Chondrocyte (in vitro differentiated cells): ENCODE measurements around the gene MITD1. TPM values are rescaled to one million over a fixed set of nuclear protein-coding genes. Genes with fewer than 3 reads are reported as not detected.
"Not testable (repeated sequence)": the region's sequence is repeated elsewhere in the genome, so short reads cannot be mapped to it uniquely, and the experiment has no call there.

Source experiments
- DNase-seq: peaks from one replicate; pipeline ENCODE4 v3.0.0; 2021; ENCODE audit warnings: mixed read lengths, low spot score
- H3K27ac Mint-ChIP-seq: one replicate; pipeline ENCODE4 v1.8.0; 2021; ENCODE audit warnings: mild to moderate bottlenecking, moderate library complexity, mixed read lengths; ENCODE audit not compliant: unreplicated experiment
- H3K27me3 Mint-ChIP-seq: 2 replicates; pipeline ENCODE4 v1.8.0; 2021; ENCODE audit warnings: low read depth, mixed read lengths
- H3K36me3 Mint-ChIP-seq: 2 replicates; pipeline ENCODE4 v1.8.0; 2021; ENCODE audit warnings: low read depth, mixed read lengths
- H3K4me1 Mint-ChIP-seq: 2 replicates; pipeline ENCODE4 v1.8.0; 2021; ENCODE audit warnings: low read depth, mild to moderate bottlenecking, mixed read lengths
- H3K4me3 Mint-ChIP-seq: one replicate; pipeline ENCODE4 v1.8.0; 2021; ENCODE audit warnings: mild to moderate bottlenecking, moderate library complexity, mixed read lengths; ENCODE audit not compliant: unreplicated experiment
- H3K9me3 Mint-ChIP-seq: 2 replicates; pipeline ENCODE4 v1.8.0; 2021; ENCODE audit warnings: low read depth, mixed read lengths
- total RNA-seq: library from RNA; stranded (reverse); gene quantifications from 3 replicates; pipeline ENCODE4 v1.2.1, GENCODE V29; 2021
- TF ChIP-seq, protein P1 (sequence below): fragments of 200-600 bp; sonication (generic); IDR thresholded peaks from 2 replicates; pipeline ENCODE4 v1.5.0; 2021; ENCODE audit warnings: antibody characterized with exemption, mild to moderate bottlenecking, moderate library complexity

The MITD1 gene
- total RNA-seq, 1 donor from 2014 or later = 19.6 TPM

DNA sequence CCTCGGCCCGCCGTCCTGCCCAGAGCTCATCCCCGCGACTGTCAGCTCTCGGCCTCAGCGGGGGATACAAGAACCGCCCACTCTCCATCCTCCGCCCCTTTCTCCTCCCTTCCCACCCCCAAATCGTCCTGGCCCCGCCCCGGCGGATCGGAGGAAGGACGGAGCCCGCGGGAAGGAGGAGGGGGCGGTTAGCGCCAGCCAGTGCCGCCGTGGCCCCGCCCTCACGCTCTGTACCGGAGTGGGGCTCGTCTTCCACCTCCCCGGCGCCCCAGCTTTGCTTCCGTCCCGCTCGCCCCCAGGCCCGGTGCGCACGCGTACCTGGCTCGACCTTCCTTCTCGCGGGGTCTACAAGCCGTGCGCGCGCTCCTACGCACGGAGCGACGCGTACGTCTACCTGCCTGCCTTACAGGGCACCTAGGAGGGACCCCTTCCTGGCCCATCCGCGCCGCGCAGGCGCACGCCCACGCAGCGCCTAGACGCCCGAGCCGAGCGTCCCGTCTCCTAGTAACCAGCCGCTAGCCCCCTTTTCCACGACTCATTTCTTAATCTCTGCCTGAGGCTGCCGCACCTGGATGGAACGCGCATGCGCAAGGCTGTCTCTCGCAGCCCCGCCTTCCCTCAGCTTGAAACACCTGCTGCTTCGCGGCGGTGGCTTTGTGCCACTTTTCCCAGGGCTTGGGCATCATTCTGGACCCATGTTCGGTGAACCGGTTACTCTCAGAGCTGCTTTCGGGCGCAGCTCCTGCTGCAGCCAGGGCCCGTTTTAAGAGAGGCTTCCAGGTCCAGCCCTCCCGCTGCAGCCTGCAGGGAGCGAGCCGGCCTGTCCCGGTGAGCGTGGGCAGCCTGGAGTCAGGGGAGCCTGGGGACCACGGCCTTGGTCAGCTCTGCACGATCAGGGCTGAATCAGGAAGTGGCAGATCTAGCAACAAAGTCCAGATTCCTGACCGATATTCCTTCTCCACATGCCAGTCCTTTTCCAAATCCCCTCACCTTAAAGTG lies 39.4 kb downstream of the MITD1 start, which contains the start of gene C2orf15:
C2orf15 (plus strand) TSS at position 598 of the 999 bp plus-strand sequence. CDS start 8,852 bp downstream, outside the sequence.
- peak within 1 kb of the TSS; percentile 75 for H3K27ac Mint-ChIP-seq
- peaks cover 2% of the 10 kb centered on the region for H3K27me3 Mint-ChIP-seq
- H3K4me1 Mint-ChIP-seq = peaks cover 11% of the 10 kb centered on the region
- H3K36me3 Mint-ChIP-seq = no peaks in the 10 kb centered on the region
- peak within 1 kb of the TSS; percentile 95 for H3K4me3 Mint-ChIP-seq
- H3K9me3 Mint-ChIP-seq = no peaks in the 10 kb centered on the region
- DNase-seq = peak; percentile 95
- TF ChIP-seq, protein P1, sequence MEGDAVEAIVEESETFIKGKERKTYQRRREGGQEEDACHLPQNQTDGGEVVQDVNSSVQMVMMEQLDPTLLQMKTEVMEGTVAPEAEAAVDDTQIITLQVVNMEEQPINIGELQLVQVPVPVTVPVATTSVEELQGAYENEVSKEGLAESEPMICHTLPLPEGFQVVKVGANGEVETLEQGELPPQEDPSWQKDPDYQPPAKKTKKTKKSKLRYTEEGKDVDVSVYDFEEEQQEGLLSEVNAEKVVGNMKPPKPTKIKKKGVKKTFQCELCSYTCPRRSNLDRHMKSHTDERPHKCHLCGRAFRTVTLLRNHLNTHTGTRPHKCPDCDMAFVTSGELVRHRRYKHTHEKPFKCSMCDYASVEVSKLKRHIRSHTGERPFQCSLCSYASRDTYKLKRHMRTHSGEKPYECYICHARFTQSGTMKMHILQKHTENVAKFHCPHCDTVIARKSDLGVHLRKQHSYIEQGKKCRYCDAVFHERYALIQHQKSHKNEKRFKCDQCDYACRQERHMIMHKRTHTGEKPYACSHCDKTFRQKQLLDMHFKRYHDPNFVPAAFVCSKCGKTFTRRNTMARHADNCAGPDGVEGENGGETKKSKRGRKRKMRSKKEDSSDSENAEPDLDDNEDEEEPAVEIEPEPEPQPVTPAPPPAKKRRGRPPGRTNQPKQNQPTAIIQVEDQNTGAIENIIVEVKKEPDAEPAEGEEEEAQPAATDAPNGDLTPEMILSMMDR = no peak

DNA sequence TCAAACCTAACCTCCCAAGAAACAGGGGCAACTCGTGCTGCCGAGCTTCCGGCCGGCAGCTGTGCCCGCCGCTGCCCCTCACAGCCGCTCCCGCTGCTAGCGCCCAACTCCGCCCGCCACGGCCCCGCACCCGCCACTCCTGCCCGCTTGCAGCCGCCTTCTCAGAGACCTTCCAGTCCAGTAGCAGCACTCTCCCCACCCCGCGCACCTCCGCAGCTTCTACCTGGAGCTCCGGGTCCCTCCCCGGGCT lies 40.1 kb downstream of the MITD1 start:
- H3K36me3 Mint-ChIP-seq = no peaks in the 10 kb centered on the region
- H3K27me3 Mint-ChIP-seq = peaks cover 2% of the 10 kb centered on the region
- no peak for DNase-seq
- peak overlapping the region; percentile 75 for H3K27ac Mint-ChIP-seq
- H3K9me3 Mint-ChIP-seq = no peaks in the 10 kb centered on the region
- H3K4me3 Mint-ChIP-seq = peak overlapping the region; percentile 95
- TF ChIP-seq, protein P1 = no peak
- H3K4me1 Mint-ChIP-seq = peaks cover 11% of the 10 kb centered on the region

DNA sequence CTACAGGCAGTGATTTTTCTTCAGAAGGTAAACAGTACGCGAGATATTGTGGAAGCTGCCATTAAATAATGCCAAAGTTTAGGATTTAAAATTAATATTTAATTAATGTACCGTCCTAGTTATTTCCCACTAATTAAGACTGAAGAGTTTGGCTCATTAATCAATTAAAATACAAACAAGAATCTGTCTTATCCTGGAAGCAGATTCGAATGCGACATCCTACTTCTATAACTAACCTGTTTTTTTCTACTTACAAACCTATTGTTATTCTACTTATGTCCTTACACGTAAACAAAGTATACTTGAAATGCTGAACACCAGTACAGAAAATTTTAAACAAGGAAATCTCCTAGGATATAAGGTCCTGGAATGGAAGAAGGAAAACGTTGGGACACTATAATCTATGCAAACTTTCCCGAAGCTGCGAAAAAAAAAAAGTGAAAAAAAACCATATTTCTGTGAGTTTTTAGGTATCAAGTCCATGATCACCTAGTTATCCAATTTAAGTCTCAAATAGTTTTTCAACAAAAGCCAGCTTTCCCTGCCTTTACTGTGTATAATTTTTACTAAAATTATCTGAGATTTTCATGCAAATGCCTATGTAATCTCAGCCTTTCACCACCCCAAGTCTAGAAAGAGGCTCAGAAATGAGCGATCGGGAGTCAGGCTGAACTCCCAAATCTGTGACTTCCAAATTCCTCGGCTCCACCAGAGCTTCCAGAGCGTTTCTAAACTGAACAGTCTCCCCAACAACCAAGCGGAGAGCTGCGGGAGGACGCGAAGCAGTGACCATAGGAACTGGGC lies 40.6 kb downstream of the MITD1 start:
- TF ChIP-seq, protein P1 = no peak
- Mint-ChIP-seq H3K9me3 (no peaks in the 10 kb centered on the region), H3K27ac (peak overlapping the region; percentile 75), H3K36me3 (no peaks in the 10 kb centered on the region), H3K4me1 (peaks cover 11% of the 10 kb centered on the region), H3K4me3 (peak overlapping the region; percentile 95), H3K27me3 (peaks cover 2% of the 10 kb centered on the region)
- DNase-seq = no peak

- Mint-ChIP-seq H3K9me3 (peaks cover 7% of the 10 kb centered on the region), H3K27me3 (peaks cover 2% of the 10 kb centered on the region), H3K4me1 (peaks cover 11% of the 10 kb centered on the region), H3K36me3 (peaks cover 2% of the 10 kb centered on the region), H3K27ac (no peak overlapping the region), H3K4me3 (no peak overlapping the region)
- no peak for DNase-seq
- TF ChIP-seq, protein P1 = no peak
These were observed 41.9 kb downstream of the MITD1 start for GRCh38 chr2:99139003-99139402.

DNA sequence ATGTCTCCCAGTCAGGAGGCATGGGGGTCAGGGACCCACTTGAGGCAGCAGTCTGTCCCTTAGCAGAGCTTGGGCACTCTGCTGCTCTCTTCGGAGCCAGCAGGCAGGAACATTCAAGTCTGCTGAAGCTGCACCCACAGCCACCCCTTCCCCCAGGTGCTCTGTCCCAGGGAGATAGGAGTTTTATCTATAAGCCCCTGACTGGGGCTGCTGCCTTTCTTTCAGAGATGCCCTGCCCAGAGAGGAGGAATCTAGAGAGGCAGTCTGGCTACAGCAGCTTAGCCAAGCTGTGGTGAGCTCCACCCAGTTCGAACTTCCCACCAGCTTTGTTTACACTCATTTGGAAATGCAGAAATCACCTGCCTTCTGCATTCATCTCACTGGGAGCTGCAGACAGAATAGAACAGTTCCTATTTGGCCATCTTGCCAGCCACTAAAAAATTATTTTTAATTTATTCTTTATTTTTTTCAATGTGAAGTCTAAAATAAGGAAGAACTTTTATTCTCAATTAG lies 45.8 kb downstream of the MITD1 start:
- not testable (repeated sequence) for H3K4me1 Mint-ChIP-seq, H3K27ac Mint-ChIP-seq, H3K27me3 Mint-ChIP-seq, H3K4me3 Mint-ChIP-seq, DNase-seq
- Mint-ChIP-seq H3K36me3 (peaks cover 26% of the 10 kb centered on the region), H3K9me3 (peaks cover 42% of the 10 kb centered on the region)
